Stimulated activated naive CD8-positive, alpha-beta T cell treated with anti-CD3 and anti-CD28 coated beads, Interleukin-15, amount 100 ng/mL, for 72 hours (primary cell): ENCODE results near the gene MAN1C1.
"Not testable (repeated sequence)": the region's sequence is repeated elsewhere in the genome, so short reads cannot be mapped to it uniquely, and the experiment has no call there.

Source experiments
- ATAC-seq: fragments of 150-1000 bp; cut with Tn5 transposase; 2 replicates; pipeline ENCODE4 v1.10.0; 2021; ENCODE audit warnings: mild to moderate bottlenecking, moderate library complexity
- DNase-seq, 2 donors: peaks; one replicate each; pipeline ENCODE4 v3.0.0; 2021 to 2022
- H3K27ac Mint-ChIP-seq, 2 donors: one replicate each; pipeline ENCODE4 v1.8.0; 2022; ENCODE audit warnings: mild to moderate bottlenecking in 2 of 2, mixed read lengths in 2 of 2, moderate library complexity in 2 of 2
- H3K27me3 Mint-ChIP-seq: one replicate; pipeline ENCODE4 v1.8.0; 2022; ENCODE audit warnings: mixed read lengths
- H3K4me1 Mint-ChIP-seq: one replicate; pipeline ENCODE4 v1.8.0; 2022; ENCODE audit warnings: mild to moderate bottlenecking, mixed read lengths
- H3K4me3 Mint-ChIP-seq, 2 donors: one replicate each; pipeline ENCODE4 v1.8.0; 2022; ENCODE audit warnings: mild to moderate bottlenecking in 2 of 2, mixed read lengths in 2 of 2, moderate library complexity in 1 of 2
- H3K9me3 Mint-ChIP-seq, 2 donors: one replicate each; pipeline ENCODE4 v1.8.0; 2022; ENCODE audit warnings: mixed read lengths in 2 of 2

Gene MAN1C1

GRCh38 chr1:25599969-25600610 lies 16.5 kb upstream of the MAN1C1 start:
- DNase-seq (no peak), ATAC-seq (no peak)
- no peaks in the 10 kb centered on the region for H3K4me1 Mint-ChIP-seq
- H3K9me3 Mint-ChIP-seq, result peaks cover 7 to 9% of the 10 kb centered on the region in 2 donors
- H3K27ac Mint-ChIP-seq, result no peak overlapping the region
- no peaks in the 10 kb centered on the region for H3K27me3 Mint-ChIP-seq
- H3K4me3 Mint-ChIP-seq, result no peak overlapping the region

- ATAC-seq, DNase-seq, H3K9me3 Mint-ChIP-seq, H3K4me3 Mint-ChIP-seq, H3K27me3 Mint-ChIP-seq, H3K4me1 Mint-ChIP-seq: not testable (repeated sequence)
- H3K27ac Mint-ChIP-seq, result peak overlapping the region; percentile 15 to 86
Observed at GRCh38 chr1:25600971-25601699, 15.5 kb upstream of the MAN1C1 start.

GRCh38 chr1:25603779-25604538 lies 12.6 kb upstream of the MAN1C1 start:
- not testable (repeated sequence) for DNase-seq, H3K27me3 Mint-ChIP-seq, ATAC-seq, H3K27ac Mint-ChIP-seq, H3K4me3 Mint-ChIP-seq, H3K9me3 Mint-ChIP-seq
- H3K4me1 Mint-ChIP-seq, result peaks cover 10% of the 10 kb centered on the region

- ATAC-seq (no peak), DNase-seq (no peak)
- Mint-ChIP-seq H3K27ac (no peak overlapping the region), H3K4me1 (peaks cover 27% of the 10 kb centered on the region), H3K4me3 (no peak overlapping the region), H3K9me3 (no peaks in the 10 kb centered on the region), H3K27me3 (peaks cover 16% of the 10 kb centered on the region)
Observed at GRCh38 chr1:25607123-25607522, 9.5 kb upstream of the MAN1C1 start.

GRCh38 chr1:25608488-25609178 lies 8.0 kb upstream of the MAN1C1 start:
- Mint-ChIP-seq H3K4me1 (peaks cover 34% of the 10 kb centered on the region), H3K4me3 (peak overlapping the region; percentile 22 to 48), H3K9me3 (no peaks in the 10 kb centered on the region), H3K27me3 (peaks cover 21% of the 10 kb centered on the region), H3K27ac (no peak overlapping the region)
- DNase-seq (peak; percentile 79 to 88), ATAC-seq (peak; percentile 97)

DNA sequence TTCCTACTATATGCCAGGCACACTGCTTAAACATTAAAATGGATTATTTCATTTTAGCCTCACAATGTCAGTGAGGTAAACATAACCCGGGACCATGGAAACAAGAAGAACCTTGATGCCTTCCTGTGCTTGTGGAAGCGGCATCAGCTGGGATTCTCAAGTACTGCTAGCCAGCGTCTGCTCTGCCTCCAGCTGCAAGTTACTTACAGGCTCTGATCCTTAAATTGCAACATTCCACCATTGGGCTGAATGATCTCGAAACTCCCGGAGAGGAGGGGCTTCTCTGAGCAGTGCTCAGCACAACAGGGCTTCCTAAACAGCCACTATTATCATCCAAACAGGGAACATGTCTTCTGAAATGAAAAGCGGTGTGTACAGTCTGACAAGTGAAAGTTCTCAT lies 6.7 kb upstream of the MAN1C1 start:
- peaks cover 21% of the 10 kb centered on the region for H3K27me3 Mint-ChIP-seq
- no peaks in the 10 kb centered on the region for H3K9me3 Mint-ChIP-seq
- no peak overlapping the region for H3K4me3 Mint-ChIP-seq
- no peak overlapping the region for H3K27ac Mint-ChIP-seq
- DNase-seq (no peak), ATAC-seq (no peak)
- peaks cover 47% of the 10 kb centered on the region for H3K4me1 Mint-ChIP-seq

DNA sequence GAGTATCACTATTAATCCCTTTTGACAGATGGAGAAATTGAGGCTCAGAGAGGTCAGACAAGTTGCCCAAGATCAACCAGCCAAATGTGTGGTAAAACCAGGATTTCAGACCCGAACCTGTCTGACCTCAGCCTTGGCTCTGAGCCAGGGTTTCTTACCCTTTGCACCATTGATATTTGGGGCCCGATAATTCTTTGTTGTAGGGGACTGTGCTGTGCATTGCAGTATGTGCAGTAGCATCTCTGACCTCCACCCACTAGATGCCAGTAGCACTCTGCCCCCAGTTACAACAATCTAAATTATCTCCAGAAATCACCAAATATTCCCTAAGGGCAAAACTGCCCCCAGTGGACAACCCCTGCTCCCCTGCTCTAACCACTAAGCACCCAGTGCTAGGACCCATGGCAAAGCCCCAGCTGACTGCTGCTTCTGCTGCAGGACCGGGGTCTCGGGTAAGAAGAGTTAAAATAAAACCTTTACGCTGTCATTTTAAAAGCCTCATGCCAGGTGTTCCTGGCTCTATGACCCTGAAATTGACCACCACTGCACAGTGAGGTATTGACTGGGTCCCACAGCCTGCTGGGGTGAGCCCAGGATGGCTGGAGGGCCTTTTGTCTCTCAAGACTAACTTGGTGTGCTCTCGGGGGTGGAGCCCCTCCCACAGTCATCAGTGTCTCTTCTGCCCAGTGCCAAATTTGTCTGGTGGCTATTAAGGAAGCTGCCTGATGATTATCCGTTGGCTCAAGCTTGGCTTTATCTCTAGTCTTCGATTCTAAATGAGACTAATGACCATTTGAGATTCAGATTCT lies 5.6 kb upstream of the MAN1C1 start:
- ATAC-seq, result peak; percentile 56
- peak; percentile 11 to 32 for DNase-seq
- Mint-ChIP-seq H3K4me3 (no peak overlapping the region), H3K9me3 (no peaks in the 10 kb centered on the region), H3K4me1 (peaks cover 58% of the 10 kb centered on the region), H3K27ac (no peak overlapping the region), H3K27me3 (peaks cover 21% of the 10 kb centered on the region)

DNA sequence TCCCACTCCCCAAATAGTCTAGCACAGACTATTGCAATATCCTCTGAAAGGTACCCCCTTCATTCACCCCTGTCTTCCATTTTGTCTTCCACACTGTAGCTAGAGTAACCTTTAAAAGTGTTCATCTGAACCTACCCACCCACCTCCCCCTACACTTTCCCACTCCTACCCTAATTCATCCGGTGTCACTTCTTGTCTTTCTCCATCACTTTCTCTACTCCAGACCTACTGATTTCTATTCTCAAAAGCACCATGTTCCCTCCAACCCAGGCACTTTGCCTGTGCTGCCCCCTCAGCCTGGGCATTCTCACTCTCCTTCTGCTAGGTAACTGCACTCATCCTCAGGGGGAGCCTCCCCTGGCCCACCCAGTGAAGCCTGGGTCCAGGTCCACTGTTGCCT lies 4.7 kb upstream of the MAN1C1 start:
- Mint-ChIP-seq H3K9me3 (no peaks in the 10 kb centered on the region), H3K27me3 (peaks cover 21% of the 10 kb centered on the region), H3K27ac (no peak overlapping the region), H3K4me3 (no peak overlapping the region), H3K4me1 (peaks cover 58% of the 10 kb centered on the region)
- no peak for ATAC-seq
- DNase-seq, result no peak

- H3K9me3 Mint-ChIP-seq, result no peaks in the 10 kb centered on the region
- H3K27me3 Mint-ChIP-seq, result peaks cover 21% of the 10 kb centered on the region
- peaks cover 54% of the 10 kb centered on the region for H3K4me1 Mint-ChIP-seq
- DNase-seq (no peak), ATAC-seq (no peak)
- no peak overlapping the region for H3K27ac Mint-ChIP-seq
- H3K4me3 Mint-ChIP-seq, result no peak overlapping the region
Observed at GRCh38 chr1:25612421-25612820, 4.2 kb upstream of the MAN1C1 start.

GRCh38 chr1:25613091-25613490 lies 3.5 kb upstream of the MAN1C1 start:
- Mint-ChIP-seq H3K27me3 (peaks cover 21% of the 10 kb centered on the region), H3K4me3 (no peak overlapping the region), H3K4me1 (peaks cover 52% of the 10 kb centered on the region), H3K9me3 (no peaks in the 10 kb centered on the region), H3K27ac (no peak overlapping the region)
- ATAC-seq (no peak), DNase-seq (no peak)

- DNase-seq (peak; percentile 31 to 36), ATAC-seq (peak; percentile 35)
- no peak overlapping the region for H3K27ac Mint-ChIP-seq
- H3K27me3 Mint-ChIP-seq, result peaks cover 21% of the 10 kb centered on the region
- H3K9me3 Mint-ChIP-seq, result no peaks in the 10 kb centered on the region
- H3K4me1 Mint-ChIP-seq, result peaks cover 62% of the 10 kb centered on the region
- H3K4me3 Mint-ChIP-seq, result peak overlapping the region; percentile 43 to 76
Observed at GRCh38 chr1:25614501-25615171, 2.0 kb upstream of the MAN1C1 start.

DNA sequence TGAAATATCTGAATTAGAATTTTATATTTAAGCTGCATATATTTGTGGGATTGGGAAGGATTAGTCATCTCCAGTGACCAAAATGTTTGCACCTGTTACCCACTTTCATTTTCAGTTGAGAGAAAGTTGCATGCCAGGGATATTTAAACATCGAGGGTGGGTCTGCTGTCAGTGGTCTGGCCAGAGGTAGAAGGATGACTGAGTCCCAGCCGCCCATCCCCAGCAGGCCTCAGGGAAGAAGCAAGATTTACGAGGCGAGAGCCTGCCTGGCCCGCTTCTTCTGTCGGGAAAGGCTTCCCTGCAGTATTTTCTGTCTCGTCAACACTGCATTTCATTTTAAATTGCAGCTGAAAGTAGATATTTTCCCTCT lies 1.4 kb upstream of the MAN1C1 start:
- peak overlapping the region; percentile 43 to 76 for H3K4me3 Mint-ChIP-seq
- H3K27ac Mint-ChIP-seq, result no peak overlapping the region
- peaks cover 67% of the 10 kb centered on the region for H3K4me1 Mint-ChIP-seq
- DNase-seq (peak in 1 of 2 donors; percentile 23), ATAC-seq (no peak)
- no peaks in the 10 kb centered on the region for H3K9me3 Mint-ChIP-seq
- peaks cover 21% of the 10 kb centered on the region for H3K27me3 Mint-ChIP-seq

GRCh38 chr1:25615563-25616094 lies 962 bp upstream of the MAN1C1 start:
- Mint-ChIP-seq H3K4me3 (peak overlapping the region; percentile 43 to 76), H3K9me3 (no peaks in the 10 kb centered on the region), H3K27me3 (peaks cover 19% of the 10 kb centered on the region), H3K4me1 (peaks cover 70% of the 10 kb centered on the region), H3K27ac (no peak overlapping the region)
- DNase-seq (peak in 1 of 2 donors; percentile 28), ATAC-seq (peak; percentile 14)

GRCh38 chr1:25616987-25617624 lies 515 bp downstream of the MAN1C1 start:
- H3K27me3 Mint-ChIP-seq, result peaks cover 4% of the 10 kb centered on the region
- peak overlapping the region in 1 of 2 donors; percentile 31 for H3K27ac Mint-ChIP-seq
- ATAC-seq (no peak), DNase-seq (peak; percentile 34 to 46)
- no peaks in the 10 kb centered on the region for H3K9me3 Mint-ChIP-seq
- H3K4me3 Mint-ChIP-seq, result peak overlapping the region; percentile 68 to 90
- peaks cover 70% of the 10 kb centered on the region for H3K4me1 Mint-ChIP-seq
